B cell (primary cell): ENCODE measurements around the gene CEMIP2. TPM values are rescaled to one million over a fixed set of nuclear protein-coding genes. Genes with fewer than 3 reads are reported as not detected.

Experiments used
- ATAC-seq: fragments of 200-7000 bp; cut with Tn5 transposase; one replicate; pipeline ENCODE4 v1.10.0; 2021; ENCODE audit warnings: low read depth, mild to moderate bottlenecking, moderate number of reproducible peaks, moderate library complexity
- CTCF ChIA-PET: fragments of 350-600 bp; sonication (Branson Sonifier 250); formaldehyde crosslinking; loops from one replicate; lab custom pipeline; 2021; ENCODE audit warnings: antibody characterized with exemption, inconsistent platforms; lab: Charles Lee
- POLR2A ChIA-PET: fragments of 350-600 bp; sonication (Branson Sonifier 250); formaldehyde crosslinking; loops from one replicate; lab custom pipeline; 2021; ENCODE audit warnings: antibody characterized with exemption; lab: Charles Lee
- DNase-seq: peaks from one replicate; pipeline ENCODE4 v3.0.0; 2013
- H2AFZ ChIP-seq: 2 replicates; pipeline ENCODE4 v1.6.1; 2012; ENCODE audit warnings: mild to moderate bottlenecking, low read depth, low read length; ENCODE audit not compliant: insufficient read depth, poor library complexity, severe bottlenecking
- H3K27ac ChIP-seq, 2 donors: 1 replicate in 1 of 2; 2 replicates in 1 of 2; pipeline ENCODE4 v1.5.1; 2012 to 2013; ENCODE audit warnings: low read length in 2 of 2, mild to moderate bottlenecking in 2 of 2, moderate library complexity in 1 of 2
- H3K27me3 ChIP-seq, 4 experiments: fragments of 200-600 bp in 1 of 4; sonication (generic) in 1 of 4; replicated peaks in 1 of 4; 1 replicate in 2 of 4; 2 replicates in 2 of 4; pipeline versions ENCODE4 v1.6.1 to v1.7.0; 2013 to 2016; ENCODE audit warnings: low read length in 3 of 4, mild to moderate bottlenecking in 2 of 4, mixed read lengths in 1 of 4, moderate library complexity in 1 of 4; ENCODE audit not compliant: insufficient read depth in 4 of 4, control insufficient read depth in 3 of 4; ENCODE audit errors: control extremely low read depth in 1 of 4
- H3K36me3 ChIP-seq, 2 experiments: replicated peaks in 1 of 2; 1 replicate in 1 of 2; 2 replicates in 1 of 2; pipeline versions ENCODE4 v1.6.1 to v1.7.1; 2013; ENCODE audit warnings: low read length in 1 of 2; ENCODE audit not compliant: insufficient read depth in 2 of 2, control insufficient read depth in 1 of 2; ENCODE audit errors: control extremely low read depth in 1 of 2, extremely low read depth in 1 of 2
- H3K4me1 ChIP-seq, 2 donors: fragments of 200-600 bp in 1 of 2; sonication (generic) in 1 of 2; 1 replicate in 1 of 2; 2 replicates in 1 of 2; pipeline versions ENCODE4 v1.5.1 to v1.6.1; 2013 to 2017; ENCODE audit warnings: low read length in 2 of 2; ENCODE audit not compliant: control insufficient read depth in 2 of 2, insufficient read depth in 2 of 2
- H3K4me2 ChIP-seq: replicated peaks from 2 replicates; pipeline ENCODE3; 2012; ENCODE audit warnings: mild to moderate bottlenecking, low read depth, low read length; ENCODE audit not compliant: poor library complexity, severe bottlenecking
- H3K4me3 ChIP-seq, 5 experiments: fragments of 200-600 bp in 1 of 5; sonication (generic) in 1 of 5; 1 replicate in 3 of 5; 2 replicates in 2 of 5; pipeline versions ENCODE4 v1.5.1 to v1.7.0; 2011 to 2016; ENCODE audit warnings: low read length in 4 of 5, mild to moderate bottlenecking in 4 of 5, low read depth in 2 of 5, control low read depth in 1 of 5, moderate library complexity in 1 of 5; ENCODE audit not compliant: insufficient read depth in 1 of 5; ENCODE audit errors: control extremely low read depth in 1 of 5, extremely low read depth in 1 of 5
- H3K79me2 ChIP-seq: fragments of 200-600 bp; sonication (generic); one replicate; pipeline ENCODE4 v1.6.0; 2016; ENCODE audit warnings: low read length; ENCODE audit not compliant: control insufficient read depth, insufficient read depth
- H3K9ac ChIP-seq: fragments of 200-600 bp; sonication (generic); 2 replicates; pipeline ENCODE4 v1.6.1; 2017; ENCODE audit warnings: mild to moderate bottlenecking, low read length, moderate library complexity
- H3K9me3 ChIP-seq, 3 donors: one replicate each; pipeline versions ENCODE4 v1.6.1 to v1.7.1; 2013; ENCODE audit warnings: low read length in 2 of 3; ENCODE audit not compliant: control insufficient read depth in 2 of 3, insufficient read depth in 1 of 3; ENCODE audit errors: control extremely low read depth in 1 of 3
- H4K20me1 ChIP-seq: 2 replicates; pipeline ENCODE4 v1.6.0; 2012; ENCODE audit warnings: mild to moderate bottlenecking, low read length; ENCODE audit not compliant: insufficient read depth, control insufficient read depth, poor library complexity, severe bottlenecking
- H3K27ac Mint-ChIP-seq: one replicate; pipeline ENCODE4 v1.8.0; 2021; ENCODE audit warnings: mixed read lengths
- H3K27me3 Mint-ChIP-seq: one replicate; pipeline ENCODE4 v1.8.0; 2021; ENCODE audit warnings: mixed read lengths
- H3K4me1 Mint-ChIP-seq: one replicate; pipeline ENCODE4 v1.8.0; 2021; ENCODE audit warnings: mixed read lengths
- H3K4me3 Mint-ChIP-seq: one replicate; pipeline ENCODE4 v1.8.0; 2021; ENCODE audit warnings: mixed read lengths
- H3K9me3 Mint-ChIP-seq: one replicate; pipeline ENCODE4 v1.8.0; 2022; ENCODE audit warnings: mixed read lengths; ENCODE audit not compliant: insufficient read depth
- EZH2 ChIP-seq: IDR thresholded peaks from 2 replicates; pipeline ENCODE4 v1.6.1; 2012; ENCODE audit warnings: borderline replicate concordance, low read depth, mild to moderate bottlenecking, moderate library complexity, low read length; ENCODE audit not compliant: insufficient read depth, poor library complexity, severe bottlenecking
- WGBS: methylation state at CpG from one replicate; pipeline ENCODE4 v1.1.5; 2013; ENCODE audit warnings: missing lambda C conversion rate; ENCODE audit not compliant: insufficient coverage; 5-methylcytosine and 5-hydroxymethylcytosine counted together
- intact Hi-C: fragments of 100-400 bp; cut with micrococcal nuclease; formaldehyde crosslinking; loops from one replicate; pipeline ENCODE4 v1.10.0; 2022
- polyA plus RNA-seq: library from polyadenylated mRNA; depleted of rRNA; stranded (reverse); fragments of >200 nt; gene quantifications from 2 replicates; pipeline ENCODE4 v1.2.3, GENCODE V29; 2012
- total RNA-seq, 2 donors: library from RNA; stranded (reverse); fragments of 120-200 nt in 1 of 2; gene quantifications; 1 replicate in 1 of 2; 2 replicates in 1 of 2; pipeline versions ENCODE4 v1.2.3 to v1.2.4, GENCODE V29; 2013 to 2022
- TF ChIP-seq, protein P1 (sequence below): fragments of 200-600 bp; IDR thresholded peaks from one replicate; pipeline ENCODE4 v1.8.0; 2022; ENCODE audit warnings: antibody characterized with exemption, mild to moderate bottlenecking

CEMIP2 gene
- total and polyA plus RNA-seq, 2 donors (not counting 1 experiment from before 2014, with no cell fraction given) = 35.4 to 90.6 TPM

DNA sequence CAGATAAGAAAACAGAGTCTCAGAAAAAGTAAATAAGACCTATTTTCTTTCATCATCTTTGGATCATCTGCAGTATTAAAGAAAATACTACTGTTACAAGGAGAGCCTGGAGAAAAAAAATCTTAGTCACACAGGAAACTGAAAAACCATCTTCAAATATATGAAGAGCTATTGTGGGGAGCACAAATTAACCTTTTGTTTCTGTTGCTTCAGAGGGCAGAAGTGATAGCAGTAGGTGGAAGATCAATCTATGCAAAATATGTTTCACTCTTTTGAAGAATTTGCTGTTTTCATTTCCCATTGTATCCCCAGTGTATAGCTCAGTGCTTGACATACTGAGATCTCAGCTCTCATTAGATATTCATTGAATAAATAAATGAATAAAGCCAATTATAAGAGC is 13.1 kb upstream of the CEMIP2 start:
- peaks cover 42% of the 10 kb centered on the region for H3K4me1 Mint-ChIP-seq

DNA sequence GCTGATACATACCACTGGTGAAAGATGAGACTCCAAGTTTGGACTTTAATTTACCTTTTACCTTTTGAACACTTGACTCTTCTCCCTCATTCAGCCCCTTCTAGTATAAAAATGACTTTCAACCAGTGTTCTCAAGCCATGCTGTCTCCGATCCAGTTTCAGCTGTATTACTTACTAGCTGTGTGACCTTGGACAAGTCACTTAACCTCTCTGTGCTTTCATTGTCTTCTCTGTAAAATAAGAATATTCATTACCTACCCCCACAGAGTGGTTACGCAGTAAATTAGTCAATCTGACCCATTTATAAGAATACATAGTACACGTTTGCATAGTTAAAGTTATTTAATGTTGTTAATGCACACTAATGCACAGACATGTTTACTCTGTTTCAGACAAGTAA is 12.6 kb upstream of the CEMIP2 start:
- TF ChIP-seq, protein P1, sequence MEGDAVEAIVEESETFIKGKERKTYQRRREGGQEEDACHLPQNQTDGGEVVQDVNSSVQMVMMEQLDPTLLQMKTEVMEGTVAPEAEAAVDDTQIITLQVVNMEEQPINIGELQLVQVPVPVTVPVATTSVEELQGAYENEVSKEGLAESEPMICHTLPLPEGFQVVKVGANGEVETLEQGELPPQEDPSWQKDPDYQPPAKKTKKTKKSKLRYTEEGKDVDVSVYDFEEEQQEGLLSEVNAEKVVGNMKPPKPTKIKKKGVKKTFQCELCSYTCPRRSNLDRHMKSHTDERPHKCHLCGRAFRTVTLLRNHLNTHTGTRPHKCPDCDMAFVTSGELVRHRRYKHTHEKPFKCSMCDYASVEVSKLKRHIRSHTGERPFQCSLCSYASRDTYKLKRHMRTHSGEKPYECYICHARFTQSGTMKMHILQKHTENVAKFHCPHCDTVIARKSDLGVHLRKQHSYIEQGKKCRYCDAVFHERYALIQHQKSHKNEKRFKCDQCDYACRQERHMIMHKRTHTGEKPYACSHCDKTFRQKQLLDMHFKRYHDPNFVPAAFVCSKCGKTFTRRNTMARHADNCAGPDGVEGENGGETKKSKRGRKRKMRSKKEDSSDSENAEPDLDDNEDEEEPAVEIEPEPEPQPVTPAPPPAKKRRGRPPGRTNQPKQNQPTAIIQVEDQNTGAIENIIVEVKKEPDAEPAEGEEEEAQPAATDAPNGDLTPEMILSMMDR = no peak
- TF ChIP-seq EZH2 = no peak
- Histone ChIP-seq H3K9ac (no peak overlapping the region), H3K27ac (peak overlapping the region in 1 of 2 donors; percentile 58), H4K20me1 (no peaks in the 10 kb centered on the region), H3K9me3 (no peaks in the 10 kb centered on the region), H3K4me2 (no peak overlapping the region), H3K79me2 (no peaks in the 10 kb centered on the region), H2AFZ (no peak overlapping the region), H3K4me3 (no peak overlapping the region), H3K36me3 (no peaks in the 10 kb centered on the region), H3K27me3 (no peaks in the 10 kb centered on the region), H3K4me1 (peaks cover 30 to 32% of the 10 kb centered on the region in 2 donors)
- intact Hi-C loops = no loop called here
- no peaks in the 10 kb centered on the region for H3K27me3 Mint-ChIP-seq
- H3K9me3 Mint-ChIP-seq = no peaks in the 10 kb centered on the region
- no CpG with 5 or more reads among the region's 3 CpGs for WGBS
- peak overlapping the region; percentile 21 for H3K27ac Mint-ChIP-seq
- CTCF ChIA-PET = interaction anchor here (0.9 to 6.8 kb wide), 9 partner anchors 11 to 246 kb away, joined by 3 to 143 read pairs (median 15); partner anchors contain the start of genes ABHD17B and C9orf85
- H3K4me3 Mint-ChIP-seq = no peak overlapping the region
- peaks cover 42% of the 10 kb centered on the region for H3K4me1 Mint-ChIP-seq
- POLR2A ChIA-PET = interaction anchor here (0.7 to 1.4 kb wide), 3 partner anchors 12 to 152 kb away, joined by 4 to 9 read pairs (median 7); no protein-coding TSS in a partner anchor
- no peak for ATAC-seq
- no peak for DNase-seq

More for the DNA sequence above, 13.1 kb upstream of the CEMIP2 start:
- peak overlapping the region; percentile 21 for H3K27ac Mint-ChIP-seq
- no peaks in the 10 kb centered on the region for H3K27me3 ChIP-seq
- TF ChIP-seq, protein P1 = no peak
- no peak for TF ChIP-seq EZH2
- H3K9me3 Mint-ChIP-seq = no peaks in the 10 kb centered on the region
- H3K9me3 ChIP-seq = no peaks in the 10 kb centered on the region
- H3K4me2 ChIP-seq = no peak overlapping the region
- H3K79me2 ChIP-seq = no peaks in the 10 kb centered on the region
- no peaks in the 10 kb centered on the region for H3K27me3 Mint-ChIP-seq
- no peak overlapping the region for H3K4me3 Mint-ChIP-seq
- no peak overlapping the region for H3K9ac ChIP-seq
- H3K4me1 ChIP-seq = peaks cover 30 to 32% of the 10 kb centered on the region in 2 donors
- H3K4me3 ChIP-seq = no peak overlapping the region
- no peak for DNase-seq
- ChIA-PET CTCF (interaction anchor here (0.9 to 6.8 kb wide), 8 partner anchors 12 to 245 kb away, joined by 3 to 143 read pairs (median 25); partner anchors contain the start of genes ABHD17B and C9orf85), POLR2A (interaction anchor here (0.9 to 1.4 kb wide), 2 partner anchors 12 kb away, joined by 4 to 9 read pairs; no protein-coding TSS in a partner anchor)
- H3K36me3 ChIP-seq = no peaks in the 10 kb centered on the region
- H4K20me1 ChIP-seq = no peaks in the 10 kb centered on the region
- peak overlapping the region in 1 of 2 donors; percentile 58 for H3K27ac ChIP-seq
- intact Hi-C loops = no loop called here
- no peak for ATAC-seq
- peak overlapping the region; percentile 23 for H2AFZ ChIP-seq
